Right lobe of liver (tissue), 4 donors: ENCODE results near the gene KCNK5.

Experiments
- POLR2A ChIP-seq: fragments of 450-650 bp; IDR thresholded peaks from one replicate; pipeline ENCODE4 v1.6.1; 2017; ENCODE audit warnings: antibody characterized with exemption, mild to moderate bottlenecking
- TF ChIP-seq, protein P1 (sequence below), 4 donors: fragments of 200-600 bp in 3 of 4; fragments of 450-650 bp in 1 of 4; IDR thresholded peaks; one replicate each; pipeline versions ENCODE4 v1.5.1 to v1.8.0; 2016 to 2022; ENCODE audit warnings: antibody characterized with exemption in 4 of 4, mild to moderate bottlenecking in 2 of 4
- donor health status: DM: no; HTN: no; CAD: no.
- donor health status: DM: no; HTN: no; CAD: no.
- donor health status: DM: no; HTN: yes; CAD: no.

DNA sequence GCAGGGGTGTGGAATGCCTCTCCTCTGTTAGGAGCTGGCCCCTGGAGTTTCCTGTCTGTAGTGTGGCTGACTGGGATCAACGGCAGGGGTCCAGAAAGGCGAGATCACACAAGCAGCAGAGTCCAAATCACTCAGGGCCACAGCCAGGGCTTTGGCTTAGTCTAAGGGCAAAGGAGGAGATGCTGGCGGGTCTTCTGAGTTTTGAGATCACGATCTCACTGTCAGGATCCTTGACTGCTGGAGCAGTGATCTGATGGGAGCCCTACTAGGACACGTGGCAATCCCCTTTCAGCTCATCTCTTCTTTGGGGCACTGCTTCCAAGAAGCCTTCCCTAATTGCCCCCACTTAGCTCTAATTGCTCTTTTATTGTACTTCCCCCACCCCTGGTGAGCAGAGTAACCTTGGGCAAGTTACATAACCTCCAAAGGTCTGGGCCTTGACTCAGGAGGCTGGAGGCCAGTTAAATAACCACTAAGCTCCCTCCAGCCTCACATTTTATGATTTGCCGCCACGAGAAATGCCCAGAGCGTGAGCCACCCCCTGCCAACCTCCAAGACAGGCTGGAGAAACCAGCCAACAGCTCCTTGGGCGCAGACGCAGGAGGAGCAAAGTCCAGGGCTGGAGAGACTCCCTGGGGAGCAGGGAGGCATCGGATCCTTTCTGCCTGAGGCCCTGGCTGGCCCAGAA lies 12.0 kb downstream of the KCNK5 start:
- TF ChIP-seq, protein P1, sequence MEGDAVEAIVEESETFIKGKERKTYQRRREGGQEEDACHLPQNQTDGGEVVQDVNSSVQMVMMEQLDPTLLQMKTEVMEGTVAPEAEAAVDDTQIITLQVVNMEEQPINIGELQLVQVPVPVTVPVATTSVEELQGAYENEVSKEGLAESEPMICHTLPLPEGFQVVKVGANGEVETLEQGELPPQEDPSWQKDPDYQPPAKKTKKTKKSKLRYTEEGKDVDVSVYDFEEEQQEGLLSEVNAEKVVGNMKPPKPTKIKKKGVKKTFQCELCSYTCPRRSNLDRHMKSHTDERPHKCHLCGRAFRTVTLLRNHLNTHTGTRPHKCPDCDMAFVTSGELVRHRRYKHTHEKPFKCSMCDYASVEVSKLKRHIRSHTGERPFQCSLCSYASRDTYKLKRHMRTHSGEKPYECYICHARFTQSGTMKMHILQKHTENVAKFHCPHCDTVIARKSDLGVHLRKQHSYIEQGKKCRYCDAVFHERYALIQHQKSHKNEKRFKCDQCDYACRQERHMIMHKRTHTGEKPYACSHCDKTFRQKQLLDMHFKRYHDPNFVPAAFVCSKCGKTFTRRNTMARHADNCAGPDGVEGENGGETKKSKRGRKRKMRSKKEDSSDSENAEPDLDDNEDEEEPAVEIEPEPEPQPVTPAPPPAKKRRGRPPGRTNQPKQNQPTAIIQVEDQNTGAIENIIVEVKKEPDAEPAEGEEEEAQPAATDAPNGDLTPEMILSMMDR (IDR thresholded peaks at IDR 0.05) = no peak
- no peak for TF ChIP-seq POLR2A
